LoVo (cell line): ENCODE data around the gene TTLL12.

Experiments used
- DNase-seq: peaks from one replicate; pipeline ENCODE4 v3.0.0-alpha.2; 2016; ENCODE audit warnings: low spot score

The TTLL12 gene

DNA sequence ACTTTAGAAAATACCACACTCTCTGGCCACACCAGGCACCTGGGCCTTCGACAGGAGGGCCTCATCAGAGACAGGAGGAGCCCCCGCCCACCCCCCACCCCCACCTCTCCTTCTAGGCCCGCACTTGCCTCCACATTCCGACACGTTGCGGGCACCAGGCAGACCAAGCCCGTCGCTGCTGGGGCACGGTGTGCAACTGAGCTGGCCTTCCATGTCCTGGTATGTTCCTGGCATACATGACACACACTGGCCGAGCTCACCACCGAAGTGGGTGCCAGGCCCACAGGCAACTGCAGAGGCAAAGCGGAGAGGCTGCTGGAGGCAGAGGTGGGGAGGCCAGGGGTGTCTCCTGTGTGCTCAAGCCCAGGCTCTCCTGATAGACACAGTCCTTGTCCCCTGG, 27.0 kb upstream of the TTLL12 start:
- DNase-seq: no peak

DNA sequence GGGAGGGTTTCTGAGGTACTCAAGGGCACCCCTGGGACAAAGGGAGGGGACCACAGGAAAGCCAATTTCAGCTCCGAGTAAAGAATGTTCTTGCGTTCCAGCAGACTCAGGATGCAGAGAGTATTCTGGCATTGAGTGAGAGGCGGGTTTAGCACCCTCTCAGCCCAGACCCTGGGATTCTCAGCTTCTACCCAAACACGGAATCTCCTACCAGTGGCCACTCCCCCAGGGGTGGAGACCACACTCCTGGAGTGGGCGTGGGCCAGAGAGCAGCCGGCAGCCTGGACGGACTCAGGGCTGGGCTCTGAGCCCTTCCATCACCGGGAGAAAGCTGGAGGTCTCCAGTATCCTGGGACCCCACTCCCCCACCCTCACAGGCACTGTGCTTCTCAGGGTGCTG, 26.1 kb upstream of the TTLL12 start:
- no peak for DNase-seq

DNA sequence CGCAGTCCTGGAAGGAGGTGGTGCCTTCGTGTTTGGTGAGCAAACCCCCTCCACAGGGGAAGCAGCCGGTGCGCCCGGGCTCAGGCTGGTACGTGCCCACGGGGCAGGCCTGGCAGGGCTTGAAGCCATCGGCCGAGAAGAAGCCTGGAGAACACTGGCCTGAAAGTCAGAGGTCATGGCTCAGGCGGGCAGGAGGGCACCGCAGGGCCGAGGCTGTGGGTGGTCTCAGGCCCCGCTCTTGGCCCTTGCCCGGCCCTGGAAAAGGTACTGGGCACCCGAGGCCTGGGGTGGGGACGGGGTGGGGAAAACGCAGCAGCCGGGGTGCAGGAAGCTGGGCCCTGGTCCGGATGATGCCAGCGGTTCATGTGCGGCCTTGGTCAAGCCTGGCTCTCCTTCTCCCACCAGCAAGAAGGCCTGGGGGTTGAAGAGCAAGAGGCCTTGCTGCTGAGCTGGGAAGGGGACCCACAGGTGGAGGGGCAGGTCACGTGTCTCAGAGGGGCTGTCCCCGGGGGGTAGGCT, 25.6 kb upstream of the TTLL12 start:
- no peak for DNase-seq

DNA sequence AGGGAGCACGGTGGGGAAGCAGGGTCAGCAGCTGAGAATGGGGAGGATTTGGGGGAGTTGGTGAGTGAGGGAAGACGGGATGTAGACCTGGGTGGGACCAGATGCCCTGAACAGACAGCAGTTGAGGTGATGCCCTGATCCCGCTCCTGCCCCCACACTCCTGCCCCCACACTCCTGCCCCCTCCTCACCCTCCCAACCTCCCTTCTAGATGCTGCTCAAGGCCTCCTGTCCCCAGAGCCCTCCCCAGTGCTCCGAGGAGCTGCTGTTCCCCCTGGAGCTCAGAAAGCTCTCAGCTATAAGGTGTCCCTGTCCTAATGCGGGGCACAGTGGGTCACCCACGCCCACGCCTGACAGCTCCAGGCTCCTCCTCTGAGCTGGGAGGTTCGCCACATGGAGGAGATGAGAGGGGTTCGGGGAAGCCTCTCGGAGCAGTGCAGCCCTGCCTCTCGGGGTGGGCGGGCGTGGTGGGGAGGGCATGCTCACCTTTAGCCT, 25.1 kb upstream of the TTLL12 start:
- DNase-seq: no peak

DNA sequence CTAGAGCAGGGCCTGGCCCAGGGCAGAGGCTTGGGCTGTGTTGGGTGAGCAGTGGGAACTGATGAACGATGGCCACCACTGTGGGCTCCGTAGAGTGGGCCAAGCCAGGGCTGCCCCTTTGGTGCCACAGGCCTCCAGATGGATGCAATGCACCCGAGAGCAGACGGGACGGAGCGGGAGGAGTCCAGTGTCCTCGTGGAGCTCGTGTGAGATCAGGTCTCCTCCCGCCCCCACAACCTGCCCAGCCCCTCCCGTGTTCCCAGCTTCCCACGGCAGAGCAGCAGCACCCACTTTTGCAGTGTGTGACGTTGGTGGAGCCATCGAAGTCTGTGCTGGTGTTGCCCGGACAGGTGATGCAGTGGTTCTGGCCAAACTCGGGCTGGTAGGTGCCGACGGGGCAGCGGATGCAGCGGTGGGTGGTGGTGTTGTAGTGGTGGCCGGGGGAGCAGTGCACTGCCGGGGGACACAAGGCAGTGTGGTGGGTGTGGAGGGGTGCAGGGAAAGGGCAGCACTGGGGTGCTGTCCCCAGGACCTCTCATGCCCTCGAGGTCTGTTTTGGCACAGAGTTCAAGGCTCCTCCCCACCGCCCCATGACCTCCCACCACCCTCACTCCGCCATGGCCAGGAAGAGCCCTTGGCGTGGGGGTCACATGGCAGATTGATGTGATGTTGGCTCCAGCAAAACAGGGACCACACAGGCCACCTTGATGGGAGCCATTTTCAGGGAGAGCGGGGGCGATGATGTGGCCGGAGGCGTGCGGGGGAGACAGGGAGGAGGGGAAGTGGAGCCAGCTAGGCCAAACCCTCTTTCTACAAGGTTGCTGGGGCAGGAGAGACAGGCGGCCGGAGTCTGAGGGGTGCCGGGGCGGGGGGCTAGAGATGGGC, 23.9 kb upstream of the TTLL12 start:
- no peak for DNase-seq

DNA sequence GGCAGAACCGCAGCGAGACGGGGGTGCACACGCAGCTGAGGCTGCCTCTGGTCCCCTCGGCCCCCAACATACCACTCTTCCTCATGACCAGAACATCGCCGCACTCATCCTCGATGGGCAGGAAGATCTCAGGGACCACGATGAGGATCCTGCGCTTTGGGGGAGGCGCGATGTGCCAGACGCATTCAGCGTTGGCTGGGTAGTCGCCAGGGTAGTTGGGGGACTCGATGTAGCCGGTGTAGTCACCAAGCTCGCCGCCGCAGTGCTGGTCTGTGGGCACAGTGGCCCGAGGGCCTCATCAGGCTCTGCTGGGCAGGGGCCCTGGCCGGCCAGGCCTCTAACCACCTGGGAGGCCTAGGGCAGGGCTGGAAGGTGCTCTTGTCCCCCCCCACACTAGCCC, 23.0 kb upstream of the TTLL12 start:
- no peak for DNase-seq

DNA sequence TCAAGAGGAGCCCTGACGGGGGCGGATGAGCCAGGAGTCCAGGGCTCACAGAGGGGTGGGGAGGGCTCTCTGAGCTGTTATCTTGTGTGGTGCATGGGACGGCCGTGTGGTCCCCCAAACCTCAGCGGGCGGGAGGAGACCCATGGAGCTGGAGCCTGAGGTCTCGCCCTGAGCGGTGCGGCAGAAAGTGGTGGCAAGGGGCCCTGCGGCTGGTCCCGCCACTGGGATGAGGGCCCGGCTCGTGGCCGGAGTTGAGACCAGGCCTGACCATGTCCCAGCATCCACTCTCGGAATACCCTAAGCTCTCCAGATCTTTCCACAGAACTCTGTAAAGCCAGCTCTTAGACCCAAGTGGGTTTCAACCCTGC, 22.6 kb upstream of the TTLL12 start:
- no peak for DNase-seq

DNA sequence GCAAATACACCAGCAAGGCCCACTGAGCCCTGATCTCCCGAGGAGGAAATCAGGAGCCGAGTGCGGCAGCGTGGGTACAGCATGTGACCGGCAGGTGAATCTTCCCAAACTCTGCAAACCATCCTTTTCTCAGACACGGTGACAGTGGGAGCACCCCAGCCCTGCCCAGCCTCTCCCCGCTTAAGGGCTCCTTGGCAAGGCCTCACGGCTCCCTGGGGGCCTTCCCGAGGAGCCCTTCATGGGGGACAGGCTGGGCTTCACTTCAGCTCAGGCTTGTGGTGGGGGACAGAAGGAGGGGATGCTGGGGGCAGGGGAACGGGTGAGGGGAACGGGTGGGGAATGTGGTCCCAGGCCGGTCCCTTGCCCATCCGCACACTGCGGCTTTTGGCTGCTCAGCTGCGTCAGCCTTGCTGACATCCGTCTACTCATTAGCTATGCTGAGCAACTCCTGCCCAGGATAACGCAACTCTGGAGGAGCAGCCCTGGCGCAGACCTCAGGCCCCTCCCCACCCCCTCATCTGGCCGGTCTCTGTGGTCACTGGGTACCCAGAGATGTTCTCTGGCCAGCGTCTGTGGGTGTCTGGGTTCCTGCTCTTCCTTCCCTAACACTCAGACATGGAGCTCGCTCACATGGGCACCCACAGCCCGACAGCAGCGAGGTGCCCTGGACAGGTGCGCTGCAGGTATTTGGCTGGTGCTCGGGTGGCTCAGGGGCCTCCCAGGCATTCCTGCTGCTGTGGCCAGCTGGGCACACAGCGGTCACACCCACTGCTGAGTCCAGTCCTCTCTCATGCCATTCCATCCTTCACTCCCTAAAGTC, 22.0 kb upstream of the TTLL12 start:
- DNase-seq: no peak

DNA sequence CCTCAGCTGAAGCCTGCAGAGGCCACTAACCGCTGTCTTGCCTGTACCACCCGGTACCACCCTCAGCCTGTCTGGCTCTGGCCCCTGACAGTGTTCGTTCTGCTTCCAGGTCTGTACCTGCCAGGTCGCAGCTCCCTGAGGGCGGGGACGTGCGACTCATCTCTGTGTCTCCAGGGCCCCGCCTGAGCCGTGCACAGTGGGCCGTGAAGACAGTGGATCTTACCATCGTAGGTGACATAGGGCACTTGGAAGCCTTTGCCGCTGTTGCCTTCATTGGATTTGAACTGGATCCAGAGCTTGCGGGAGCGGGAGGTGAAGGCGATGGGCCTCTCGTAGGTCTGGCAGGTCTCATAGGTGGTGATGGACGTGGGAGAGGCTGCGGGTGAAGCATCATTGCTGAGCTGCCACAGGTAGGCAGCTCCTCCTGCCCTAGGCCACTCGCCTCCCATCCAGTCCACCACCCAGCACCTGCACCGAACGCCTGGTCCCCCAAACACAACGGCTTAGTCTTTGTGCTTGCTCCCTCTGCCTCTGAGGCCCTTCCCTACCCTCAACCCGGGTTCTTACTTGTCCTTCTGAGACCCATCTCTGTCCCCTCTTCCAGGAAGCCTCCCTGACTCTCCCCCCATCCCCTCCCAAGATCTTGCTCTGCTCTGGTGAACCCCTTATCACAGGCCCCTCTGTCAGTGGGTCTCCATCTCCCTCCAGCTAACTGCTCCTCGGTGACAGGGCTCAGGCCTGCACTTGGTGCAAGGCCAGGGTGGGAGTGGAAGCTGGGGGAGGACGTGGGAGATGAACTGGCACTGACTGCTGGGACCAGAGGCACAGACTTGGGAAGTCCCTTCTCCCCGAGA, 21.1 kb upstream of the TTLL12 start:
- DNase-seq: no peak

DNA sequence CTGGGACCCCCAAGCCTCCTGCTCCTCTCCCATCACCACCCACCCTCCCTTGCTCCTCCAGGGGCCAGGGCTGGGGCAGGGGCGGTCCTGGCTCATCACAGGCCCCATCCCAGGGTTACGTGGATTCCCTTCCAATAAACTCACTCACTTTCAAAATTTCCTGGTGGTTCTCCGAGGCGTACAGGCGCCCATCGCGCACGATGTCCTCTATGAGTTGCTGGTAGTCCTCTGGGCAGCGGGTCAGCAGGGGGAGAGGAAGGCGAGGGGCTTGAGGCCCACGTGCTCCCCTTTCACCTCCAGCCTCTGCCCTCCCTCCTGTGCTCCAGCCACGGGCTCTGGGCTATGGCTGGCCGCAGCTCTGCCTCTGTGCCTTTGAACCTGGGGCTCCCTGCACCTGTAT, 20.5 kb upstream of the TTLL12 start:
- no peak for DNase-seq

DNA sequence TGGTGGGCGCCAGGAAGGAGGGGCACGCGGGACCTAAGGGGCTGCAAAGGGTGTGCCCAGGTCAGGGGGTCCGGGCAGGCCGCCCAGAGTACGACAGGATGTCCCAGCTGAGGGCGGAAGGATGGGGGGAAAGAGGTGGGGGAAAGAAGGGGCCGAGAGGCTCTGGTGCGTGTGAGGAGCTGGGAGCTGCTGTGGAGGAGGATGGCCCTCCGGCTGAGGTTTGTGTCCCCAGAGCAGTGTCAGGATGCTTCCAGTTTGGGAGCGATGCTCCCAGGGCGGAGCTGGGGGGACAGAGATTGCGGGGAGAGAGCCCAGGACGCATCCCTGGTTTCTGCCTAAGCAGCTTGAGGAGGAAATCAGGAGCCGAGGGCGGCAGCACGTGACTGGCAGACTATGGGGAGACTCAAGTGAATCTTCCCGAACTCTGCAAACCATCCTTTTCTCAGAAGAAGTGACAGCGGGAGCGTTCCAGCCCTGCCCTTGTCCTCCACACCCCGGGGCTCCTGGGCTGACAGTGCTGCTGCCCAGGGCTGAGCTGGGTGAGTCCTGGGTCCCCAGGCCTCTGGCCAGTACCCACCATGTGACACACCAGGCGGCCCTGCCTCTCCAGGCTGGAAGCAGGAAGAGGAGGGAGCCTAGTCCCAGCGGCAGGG, 19.7 kb upstream of the TTLL12 start:
- no peak for DNase-seq

DNA sequence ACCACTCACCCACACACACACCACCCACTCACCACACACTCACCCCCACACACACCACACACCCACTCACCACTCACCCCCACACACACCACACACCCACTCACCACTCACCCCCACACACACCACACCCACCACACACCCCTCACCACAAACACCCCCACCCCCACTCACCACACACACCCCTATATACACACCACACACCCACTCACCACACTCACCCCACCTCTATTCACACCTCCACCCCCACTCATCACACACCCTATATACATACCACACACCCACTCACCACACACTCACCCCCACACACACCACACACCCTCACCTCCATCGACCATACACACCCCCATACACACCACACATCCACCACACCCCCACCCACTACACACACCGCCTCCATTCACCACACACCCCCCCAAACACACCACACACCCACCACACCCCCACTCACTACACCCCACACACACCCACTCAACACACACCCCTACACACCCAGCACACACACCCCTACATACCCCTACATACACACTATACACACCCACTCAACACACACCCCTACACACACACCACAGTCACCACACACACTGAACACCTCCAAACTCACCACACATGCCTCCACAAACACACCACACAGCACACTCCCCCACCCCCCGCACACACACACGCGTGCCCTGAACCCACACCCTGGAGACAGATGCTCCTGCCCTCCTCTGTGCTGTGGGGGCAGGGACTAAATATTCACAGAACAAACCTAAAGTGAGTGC, 19.0 kb upstream of the TTLL12 start:
- DNase-seq: no peak

DNA sequence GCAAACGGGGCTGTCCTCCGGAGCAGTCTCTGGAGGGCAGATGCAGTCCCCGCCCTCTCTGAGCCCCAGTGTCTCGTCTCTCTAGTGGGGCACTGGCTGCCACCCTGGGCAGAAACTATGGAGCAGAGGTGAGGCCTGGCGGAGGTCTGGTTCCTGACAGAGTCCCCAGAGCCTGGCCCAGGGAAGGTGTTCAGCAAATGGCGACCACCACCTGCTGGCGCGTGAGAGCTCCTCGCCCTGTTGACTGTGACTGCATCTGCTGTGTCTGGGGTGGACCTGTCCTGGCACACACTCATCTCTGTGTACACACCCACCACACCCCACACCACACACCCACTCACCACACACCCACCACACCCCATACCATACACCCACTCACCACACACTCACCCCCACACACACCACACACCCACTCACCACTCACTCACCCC, 18.3 kb upstream of the TTLL12 start:
- no peak for DNase-seq

DNA sequence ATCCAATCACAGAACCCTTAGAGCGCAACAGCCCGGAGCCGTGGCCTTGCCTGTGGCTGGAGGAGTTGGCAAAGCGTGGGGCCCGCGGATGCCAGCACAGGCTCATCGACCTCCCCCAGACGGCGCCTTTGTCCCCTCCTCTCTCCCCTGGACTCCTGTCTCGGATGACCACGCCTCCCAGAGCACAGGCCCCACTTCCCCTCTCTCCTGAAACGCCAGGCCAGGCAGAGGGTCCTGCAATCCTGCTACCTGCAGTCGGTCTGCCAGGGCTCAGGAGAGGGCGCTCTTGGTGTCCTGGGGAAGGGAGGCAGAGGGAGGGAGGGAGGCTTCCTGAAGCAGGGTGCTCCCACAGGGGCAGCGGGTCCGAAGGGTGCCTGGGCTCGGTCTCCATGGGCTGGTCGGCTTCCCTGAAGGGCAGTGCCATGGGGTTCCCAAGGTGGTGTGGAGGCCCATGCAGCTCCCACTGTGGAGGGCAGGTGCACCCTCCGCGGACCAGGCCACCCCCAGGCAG, 16.6 kb upstream of the TTLL12 start:
- no peak for DNase-seq

DNA sequence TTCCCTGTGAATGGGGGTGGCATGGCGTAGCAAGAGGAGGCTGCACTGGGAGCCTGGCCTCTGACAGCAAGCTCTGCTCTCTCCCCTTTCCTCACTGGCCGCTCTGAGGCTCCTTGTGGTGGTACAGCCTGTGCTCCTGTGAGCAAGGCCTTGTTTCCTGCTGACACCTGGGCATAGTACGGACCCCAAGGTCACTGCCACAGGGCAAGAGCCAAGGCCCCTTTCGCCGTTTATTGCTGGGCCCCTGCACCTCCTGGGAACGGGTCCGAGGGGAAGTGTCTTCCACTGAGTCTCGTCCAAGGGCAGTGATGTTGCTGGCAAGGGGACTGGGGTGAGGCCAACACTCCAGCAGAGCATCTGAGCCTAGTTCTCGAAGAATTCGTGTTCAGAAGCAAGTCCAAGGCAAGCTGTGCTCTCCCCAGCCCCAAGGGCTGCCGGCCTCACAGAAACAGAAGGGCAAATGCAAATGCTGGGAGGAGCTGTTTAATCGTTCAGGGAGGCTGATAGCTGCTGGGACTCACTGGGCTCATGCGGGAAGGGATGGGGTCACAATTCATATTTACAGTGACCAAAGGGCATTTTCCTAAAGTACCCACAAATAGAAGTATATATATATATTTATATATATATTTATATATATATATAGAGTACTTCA, 15.9 kb upstream of the TTLL12 start:
- no peak for DNase-seq

DNA sequence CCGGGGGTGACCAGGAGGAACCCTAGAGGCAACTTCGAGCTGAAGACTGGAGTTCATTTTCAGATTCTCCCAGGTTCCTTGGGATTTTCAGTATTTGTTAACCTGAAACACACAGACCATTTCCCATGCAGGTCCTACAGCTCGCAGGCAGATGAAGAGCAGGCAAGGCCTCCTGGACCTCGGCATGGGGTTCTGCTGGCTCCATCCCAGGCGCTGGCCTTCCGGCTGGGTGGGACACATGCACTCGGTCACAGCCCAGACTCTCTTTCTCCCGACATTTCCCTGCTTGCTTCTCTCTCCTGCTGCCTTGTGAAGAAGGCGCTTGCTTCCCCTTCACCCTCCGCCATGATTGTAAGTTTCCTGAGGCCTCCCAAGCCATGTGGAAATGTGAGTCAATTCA, 15.4 kb upstream of the TTLL12 start:
- DNase-seq: no peak

DNA sequence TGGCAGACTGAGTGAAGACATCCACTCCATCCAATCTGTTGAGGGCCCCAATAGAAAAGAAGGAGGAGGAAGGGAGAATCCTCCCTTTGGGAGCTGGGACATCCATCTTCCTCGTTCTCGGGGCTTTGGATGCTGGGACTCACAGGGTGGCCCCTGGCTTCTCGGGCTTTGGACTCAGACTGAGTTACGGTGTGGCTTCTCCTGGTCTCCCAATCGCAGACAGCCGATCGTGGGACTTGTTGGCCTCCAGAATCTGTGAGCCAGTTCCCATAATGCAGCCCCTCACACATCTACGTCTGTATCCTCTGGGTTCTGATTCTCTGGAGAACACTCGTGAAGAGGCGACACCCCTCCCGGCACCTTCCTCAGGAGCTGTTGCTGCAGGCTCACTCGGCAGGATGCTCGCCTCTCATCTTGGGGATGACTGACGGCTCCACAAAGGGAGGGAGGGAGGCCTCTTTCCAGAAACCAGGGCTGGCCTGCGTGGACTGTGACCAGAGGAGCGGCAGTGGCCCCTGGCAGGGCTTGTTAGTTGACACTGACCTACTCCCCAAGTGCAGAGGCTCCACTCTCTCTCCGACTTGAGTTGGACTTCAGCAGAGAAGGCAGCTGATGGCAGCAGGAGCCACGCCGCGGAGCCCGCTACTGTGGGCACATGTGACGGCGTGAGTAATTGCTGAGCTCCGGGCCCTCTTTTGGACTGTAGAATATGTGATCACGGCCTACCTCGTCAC, 14.7 kb upstream of the TTLL12 start:
- no peak for DNase-seq

DNA sequence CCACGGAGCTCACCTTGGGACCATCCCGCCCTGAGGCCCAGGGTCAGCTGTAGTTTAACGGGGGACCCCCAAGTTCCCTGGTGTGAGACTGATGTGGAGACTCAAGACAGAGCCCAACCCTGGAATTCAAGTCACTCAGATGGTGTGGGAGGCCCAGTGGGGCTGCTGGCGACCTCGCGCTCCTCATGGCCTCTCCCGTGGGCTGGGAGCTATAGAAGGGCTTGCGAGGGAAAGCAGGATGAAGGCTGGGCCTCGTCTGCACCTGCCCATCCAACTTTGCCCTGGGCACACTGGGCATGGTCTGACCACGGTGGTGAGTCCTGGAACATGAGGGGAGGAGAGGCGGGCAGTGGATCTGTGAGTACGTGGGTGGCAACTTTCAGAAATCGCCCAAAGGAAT, 13.6 kb upstream of the TTLL12 start:
- DNase-seq: no peak

DNA sequence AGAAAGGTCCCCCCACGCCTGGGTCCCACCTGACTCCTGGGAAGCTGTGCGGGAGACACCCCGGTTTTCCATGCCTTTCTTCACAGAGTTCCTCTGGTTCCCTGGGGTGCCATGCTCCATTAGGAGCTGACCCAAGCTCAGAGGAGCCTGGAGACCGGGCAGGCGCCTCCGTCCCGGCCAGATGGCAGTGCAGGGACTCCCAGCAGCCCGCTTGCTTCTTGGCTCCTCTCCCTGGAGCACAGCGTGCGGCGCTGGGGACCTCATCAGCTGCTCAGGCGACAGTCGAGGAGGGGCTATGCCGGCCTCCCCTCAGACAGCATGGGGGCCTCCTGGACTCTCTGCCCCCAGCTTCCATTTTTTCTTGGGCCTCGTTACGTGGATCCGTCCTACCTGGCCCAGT, 13.1 kb upstream of the TTLL12 start:
- DNase-seq: no peak
